GM23338 (cell line): ENCODE measurements around the gene JAM2. TPM values are rescaled to one million over a fixed set of nuclear protein-coding genes. Genes with fewer than 3 reads are reported as not detected.

Experiments used
- ATAC-seq: fragments of 200-7000 bp; cut with Tn5 transposase; 3 replicates; pipeline ENCODE4 v1.9.1; 2020
- DNase-seq: peaks from one replicate; pipeline ENCODE4 v3.0.0-alpha.2; 2015; ENCODE audit warnings: low spot score
- H2AFZ ChIP-seq: fragments of 200-600 bp; sonication (generic); 2 replicates; pipeline ENCODE4 v1.8.0; 2016; ENCODE audit warnings: antibody characterized with exemption, mild to moderate bottlenecking, moderate library complexity
- H3F3A ChIP-seq: fragments of 200-600 bp; sonication (generic); replicated peaks from 2 replicates; pipeline ENCODE4 v1.8.0; 2017; ENCODE audit warnings: antibody characterized with exemption, mixed run types, low read depth
- H3K27ac ChIP-seq: fragments of 200-600 bp; sonication (generic); 2 replicates; pipeline ENCODE4 v1.6.1; 2016; ENCODE audit warnings: low read depth
- H3K27me3 ChIP-seq: fragments of 200-600 bp; sonication (generic); 2 replicates; pipeline ENCODE4 v1.8.0; 2016; ENCODE audit warnings: mild to moderate bottlenecking, mixed run types, moderate library complexity; ENCODE audit not compliant: insufficient read depth
- H3K36me3 ChIP-seq: fragments of 200-600 bp; sonication (generic); 2 replicates; pipeline ENCODE4 v1.8.0; 2016; ENCODE audit warnings: mild to moderate bottlenecking; ENCODE audit not compliant: insufficient read depth
- H3K4me1 ChIP-seq: fragments of 200-600 bp; sonication (generic); 2 replicates; pipeline ENCODE4 v1.8.0; 2016; ENCODE audit warnings: mild to moderate bottlenecking, moderate library complexity; ENCODE audit not compliant: insufficient read depth
- H3K4me2 ChIP-seq: fragments of 200-600 bp; sonication (generic); 2 replicates; pipeline ENCODE4 v1.7.1; 2017; ENCODE audit warnings: mixed run types
- H3K4me3 ChIP-seq: fragments of 200-600 bp; sonication (generic); 2 replicates; pipeline ENCODE4 v1.6.1; 2016; ENCODE audit warnings: mixed run types
- H3K79me2 ChIP-seq: fragments of 200-600 bp; sonication (generic); replicated peaks from 2 replicates; pipeline ENCODE4 v1.8.0; 2017; ENCODE audit warnings: mild to moderate bottlenecking; ENCODE audit not compliant: insufficient read depth
- H3K9me2 ChIP-seq: fragments of 200-600 bp; sonication (generic); 2 replicates; pipeline ENCODE4 v1.8.0; 2017; ENCODE audit not compliant: insufficient read depth
- H4K20me1 ChIP-seq: fragments of 200-600 bp; sonication (generic); replicated peaks from 2 replicates; pipeline ENCODE4 v1.8.0; 2017; ENCODE audit warnings: mild to moderate bottlenecking; ENCODE audit not compliant: insufficient read depth
- H3K27ac Mint-ChIP-seq: 2 replicates; pipeline ENCODE4 v1.8.0; 2020; ENCODE audit warnings: inconsistent platforms, mild to moderate bottlenecking, moderate library complexity, mixed read lengths
- H3K27me3 Mint-ChIP-seq: 3 replicates; pipeline ENCODE4 v1.8.0; 2022; ENCODE audit warnings: low read depth, mild to moderate bottlenecking, moderate library complexity, mixed read lengths, inconsistent platforms; ENCODE audit not compliant: insufficient read depth, poor library complexity
- H3K36me3 Mint-ChIP-seq: 3 replicates; pipeline ENCODE4 v1.8.0; 2021; ENCODE audit warnings: low read depth, mild to moderate bottlenecking, inconsistent platforms, moderate library complexity, mixed read lengths
- H3K4me1 Mint-ChIP-seq: 3 replicates; pipeline ENCODE4 v1.8.0; 2020; ENCODE audit warnings: mild to moderate bottlenecking, inconsistent platforms, mixed read lengths
- H3K4me3 Mint-ChIP-seq: 3 replicates; pipeline ENCODE4 v1.8.0; 2021; ENCODE audit warnings: moderate library complexity, mild to moderate bottlenecking, inconsistent platforms, mixed read lengths
- H3K9me3 Mint-ChIP-seq: 3 replicates; pipeline ENCODE4 v1.8.0; 2020; ENCODE audit warnings: moderate library complexity, mild to moderate bottlenecking, inconsistent platforms, mixed read lengths
- CREB1 ChIP-seq: fragments of 250-450 bp; sonication (Bioruptor Pico); IDR thresholded peaks from 2 replicates; pipeline ENCODE4 v1.5.0; 2020; ENCODE audit warnings: low read depth, mild to moderate bottlenecking, moderate library complexity
- CTCF ChIP-seq, 2 experiments: fragments of 200-600 bp in 1 of 2; sonication (generic) in 1 of 2; conservative IDR thresholded peaks; 2 replicates each; pipeline versions ENCODE4 v1.5.1 to v1.6.1; 2016 to 2017; ENCODE audit warnings: antibody characterized with exemption in 2 of 2, low read depth in 2 of 2, mild to moderate bottlenecking in 2 of 2, moderate library complexity in 1 of 2
- EZH2 ChIP-seq: fragments of 200-600 bp; sonication (generic); IDR thresholded peaks from one replicate; pipeline ENCODE4 v1.8.0; 2017; ENCODE audit warnings: antibody characterized with exemption, mild to moderate bottlenecking, low read depth; ENCODE audit not compliant: unreplicated experiment
- EZH2phosphoT487 ChIP-seq: fragments of 200-600 bp; sonication (generic); IDR thresholded peaks from one replicate; pipeline ENCODE4 v1.8.1; 2018; ENCODE audit warnings: antibody characterized with exemption; ENCODE audit not compliant: unreplicated experiment
- JUNB ChIP-seq: IDR thresholded peaks from one replicate; pipeline ENCODE4 v1.6.1; 2016; ENCODE audit warnings: antibody characterized with exemption; ENCODE audit not compliant: unreplicated experiment
- NANOG ChIP-seq: IDR thresholded peaks from 2 replicates; pipeline ENCODE4 v1.6.1; 2016; ENCODE audit warnings: antibody characterized with exemption, borderline replicate concordance
- POLR2AphosphoS5 ChIP-seq: IDR thresholded peaks from 2 replicates; pipeline ENCODE4 v1.6.1; 2016; ENCODE audit warnings: antibody characterized with exemption, low read depth
- REST ChIP-seq: IDR thresholded peaks from one replicate; pipeline ENCODE4 v1.6.1; 2018; ENCODE audit warnings: antibody characterized with exemption; ENCODE audit not compliant: unreplicated experiment
- STAT1 ChIP-seq: IDR thresholded peaks from one replicate; pipeline ENCODE4 v1.6.1; 2016; ENCODE audit warnings: antibody characterized with exemption; ENCODE audit not compliant: unreplicated experiment
- ZNF114 ChIP-seq: fragments of 250-450 bp; sonication (Bioruptor Pico); IDR thresholded peaks from 2 replicates; pipeline ENCODE4 v1.5.0; 2020; ENCODE audit warnings: mild to moderate bottlenecking, moderate library complexity
- ZNF331 ChIP-seq: fragments of 250-450 bp; sonication (Bioruptor Pico); IDR thresholded peaks from 2 replicates; pipeline ENCODE4 v1.5.0; 2020; ENCODE audit warnings: low read depth, mild to moderate bottlenecking, moderate library complexity
- polyA plus RNA-seq: library from polyadenylated mRNA; unstranded; fragments of >200 nt; fragmentation: Nextera tagmentation; extraction: Ambion mirVana; gene quantifications from 2 replicates; pipeline ENCODE4 v1.2.1, GENCODE V29; 2016
- total RNA-seq: library from RNA; depleted of rRNA; stranded (reverse); fragments of >200 nt; shearing (Covaris generic); gene quantifications from 2 replicates; pipeline ENCODE4 v1.2.3, GENCODE V29; 2014
- TF ChIP-seq, protein P1 (sequence below): IDR thresholded peaks from 2 replicates; pipeline ENCODE4 v1.6.1; 2016; ENCODE audit warnings: antibody characterized with exemption

Gene JAM2
- total and polyA plus RNA-seq, 2 experiments from 2014 or later: 4.9 to 14.6 TPM

GRCh38 chr21:25742900-25743299 is 103.8 kb downstream of the JAM2 start:
- Mint-ChIP-seq H3K27ac (no peak overlapping the region), H3K27me3 (no peaks in the 10 kb centered on the region), H3K36me3 (peaks cover 7% of the 10 kb centered on the region; the same call in 1 of the 3 replicates), H3K4me1 (no peaks in the 10 kb centered on the region), H3K9me3 (no peaks in the 10 kb centered on the region), H3K4me3 (no peak overlapping the region)
- no peaks in the 10 kb centered on the region for H3K4me1 ChIP-seq
- no peaks in the 10 kb centered on the region for H3F3A ChIP-seq
- H3K9me2 ChIP-seq: no peaks in the 10 kb centered on the region
- H3K27ac ChIP-seq: no peak overlapping the region
- H3K79me2 ChIP-seq: peaks cover 33% of the 10 kb centered on the region
- no peak for TF ChIP-seq REST
- TF ChIP-seq EZH2: no peak
- no peak for TF ChIP-seq EZH2phosphoT487
- TF ChIP-seq, protein P1, sequence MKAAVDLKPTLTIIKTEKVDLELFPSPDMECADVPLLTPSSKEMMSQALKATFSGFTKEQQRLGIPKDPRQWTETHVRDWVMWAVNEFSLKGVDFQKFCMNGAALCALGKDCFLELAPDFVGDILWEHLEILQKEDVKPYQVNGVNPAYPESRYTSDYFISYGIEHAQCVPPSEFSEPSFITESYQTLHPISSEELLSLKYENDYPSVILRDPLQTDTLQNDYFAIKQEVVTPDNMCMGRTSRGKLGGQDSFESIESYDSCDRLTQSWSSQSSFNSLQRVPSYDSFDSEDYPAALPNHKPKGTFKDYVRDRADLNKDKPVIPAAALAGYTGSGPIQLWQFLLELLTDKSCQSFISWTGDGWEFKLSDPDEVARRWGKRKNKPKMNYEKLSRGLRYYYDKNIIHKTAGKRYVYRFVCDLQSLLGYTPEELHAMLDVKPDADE: no peak
- TF ChIP-seq NANOG: no peak
- no peak for TF ChIP-seq CREB1
- no peak for TF ChIP-seq POLR2AphosphoS5
- H2AFZ ChIP-seq: no peak overlapping the region
- H3K36me3 ChIP-seq: no peaks in the 10 kb centered on the region; the same call in 1 of the 2 replicates
- H3K4me2 ChIP-seq: no peak overlapping the region
- H3K27me3 ChIP-seq: no peaks in the 10 kb centered on the region
- H4K20me1 ChIP-seq: peaks cover 4% of the 10 kb centered on the region; the same call in 1 of the 2 replicates
- no peak for DNase-seq
- ATAC-seq: no peak
- no peak overlapping the region for H3K4me3 ChIP-seq

- H3K4me3 ChIP-seq: no peak overlapping the region
- H3K27ac ChIP-seq: no peak overlapping the region
- Mint-ChIP-seq H3K4me1 (no peaks in the 10 kb centered on the region), H3K36me3 (peaks cover 7% of the 10 kb centered on the region; the same call in 1 of the 3 replicates), H3K27me3 (no peaks in the 10 kb centered on the region), H3K9me3 (no peaks in the 10 kb centered on the region), H3K27ac (no peak overlapping the region), H3K4me3 (no peak overlapping the region)
- DNase-seq (no peak), ATAC-seq (no peak)
- H4K20me1 ChIP-seq: no peaks in the 10 kb centered on the region
- no peaks in the 10 kb centered on the region for H3K27me3 ChIP-seq
- H2AFZ ChIP-seq: no peak overlapping the region
- no peaks in the 10 kb centered on the region for H3F3A ChIP-seq
- H3K4me2 ChIP-seq: no peak overlapping the region
- no peaks in the 10 kb centered on the region for H3K9me2 ChIP-seq
- peaks cover 14% of the 10 kb centered on the region for H3K79me2 ChIP-seq
- H3K4me1 ChIP-seq: no peaks in the 10 kb centered on the region
- peaks cover 4% of the 10 kb centered on the region; the same call in 1 of the 2 replicates for H3K36me3 ChIP-seq
- TF ChIP-seq ZNF331 (CRISPR knock-in tag): no peak
- no peak for TF ChIP-seq EZH2phosphoT487
- TF ChIP-seq CTCF (conservative IDR thresholded peaks at IDR 0.05; ENCODE audit: low read depth in 2 of 2): no peak
- TF ChIP-seq ZNF114: no peak
- TF ChIP-seq, protein P1: no peak
- TF ChIP-seq STAT1: no peak
- no peak for TF ChIP-seq EZH2
- no peak for TF ChIP-seq JUNB
- no peak for TF ChIP-seq POLR2AphosphoS5
Measured at GRCh38 chr21:25744854-25745253, 105.8 kb downstream of the JAM2 start.
